GM21528 (cell line): ENCODE results near the gene CCDC180.
"Not testable (repeated sequence)": the region's sequence is repeated elsewhere in the genome, so short reads cannot be mapped to it uniquely, and the experiment has no call there.

Source experiments
- ATAC-seq: cut with Tn5 transposase; IDR thresholded peaks from one replicate; pipeline ENCODE4 v1.9.1; 2021; ENCODE audit warnings: mild to moderate bottlenecking, moderate library complexity; ENCODE audit not compliant: unreplicated experiment, low FRiP score

Gene CCDC180

GRCh38 chr9:97310023-97310422, 2.6 kb downstream of the CCDC180 start:
- ATAC-seq = no peak

DNA sequence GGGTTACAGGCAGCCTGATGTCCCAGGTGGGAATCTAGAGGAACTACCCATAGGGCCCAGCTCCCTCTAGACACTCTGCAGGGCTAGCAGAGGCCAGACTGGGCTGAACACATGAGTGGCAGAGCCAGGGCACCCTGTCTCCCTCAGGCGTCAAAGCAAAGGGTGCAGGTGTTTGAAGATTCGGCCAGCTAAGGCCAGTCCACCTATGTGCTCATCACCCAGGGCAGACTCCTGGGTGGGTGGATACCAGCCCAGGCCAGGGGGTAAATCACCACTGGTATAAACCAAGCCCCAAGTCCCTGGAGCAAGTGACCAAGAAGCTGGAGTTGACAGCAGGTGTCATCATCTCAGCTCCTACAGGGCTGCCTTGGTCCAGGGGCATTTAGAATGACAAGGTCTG, 3.4 kb downstream of the CCDC180 start:
- no peak for ATAC-seq

GRCh38 chr9:97311798-97312500, 4.5 kb downstream of the CCDC180 start:
- ATAC-seq = no peak

DNA sequence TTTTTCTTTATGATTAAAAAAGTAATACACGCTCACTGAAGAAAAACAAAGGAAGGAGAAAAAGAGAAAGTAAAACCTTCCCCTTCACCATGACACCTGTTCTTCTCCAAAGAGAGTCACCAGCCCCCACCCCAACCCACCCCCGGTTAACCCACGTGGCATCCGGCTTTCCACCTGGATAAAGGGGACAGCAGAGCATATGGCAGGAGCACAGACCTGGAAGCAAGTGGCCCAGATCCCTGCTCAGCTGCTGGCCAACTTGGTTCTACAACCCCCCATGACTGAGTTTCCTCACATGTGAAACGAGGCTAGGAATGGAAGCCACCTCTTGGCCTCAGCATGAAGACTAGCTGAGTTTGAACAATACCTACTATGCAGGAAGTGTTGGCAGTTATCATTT, 5.1 kb downstream of the CCDC180 start:
- no peak for ATAC-seq

- no peak for ATAC-seq
These were observed 5.8 kb downstream of the CCDC180 start for GRCh38 chr9:97313243-97313642.

GRCh38 chr9:97313746-97314145, 6.3 kb downstream of the CCDC180 start:
- ATAC-seq = no peak

DNA sequence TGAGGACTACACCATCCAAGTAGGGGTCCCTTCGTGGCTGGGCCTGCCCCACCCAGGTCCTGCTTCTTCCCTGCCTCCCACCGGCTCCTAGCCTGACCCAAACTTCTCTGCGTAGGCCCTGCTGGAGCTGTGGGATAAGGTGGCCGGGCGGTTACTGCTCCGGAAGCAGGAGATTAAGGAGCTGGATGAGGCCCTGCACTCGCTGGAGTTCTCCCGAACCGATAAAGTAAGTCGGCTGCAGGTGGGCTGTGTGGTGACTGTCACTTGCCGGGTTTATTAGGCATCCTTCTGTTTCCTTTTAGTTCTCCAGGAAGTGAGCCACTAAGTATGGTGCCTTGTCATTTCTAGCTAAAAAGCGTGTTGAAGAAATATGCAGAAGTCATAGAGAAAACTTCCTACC, 7.0 kb downstream of the CCDC180 start:
- ATAC-seq = no peak

DNA sequence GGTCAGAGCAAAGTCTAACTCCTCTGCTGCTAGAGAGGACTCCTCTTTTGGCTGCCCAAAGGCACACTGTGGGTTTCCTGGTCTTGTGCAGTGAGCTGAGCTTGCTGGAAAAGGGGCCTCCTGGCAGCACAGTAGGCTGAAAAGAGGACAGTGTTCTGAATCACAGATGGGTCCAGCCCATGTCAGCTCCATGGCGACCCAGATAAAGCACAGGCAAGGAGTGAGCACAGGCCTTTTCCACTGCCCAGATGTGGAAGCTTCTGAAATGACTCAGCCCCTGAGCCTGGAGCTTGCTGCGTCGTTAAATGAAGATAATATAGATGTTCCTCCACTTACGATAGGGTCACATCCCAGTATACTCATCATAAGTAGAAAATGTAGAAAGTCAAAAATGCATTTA, 8.1 kb downstream of the CCDC180 start:
- no peak for ATAC-seq

- ATAC-seq = no peak
These were observed 9.4 kb downstream of the CCDC180 start for GRCh38 chr9:97316904-97317303.

GRCh38 chr9:97318433-97318832, 11.0 kb downstream of the CCDC180 start:
- no peak for ATAC-seq

DNA sequence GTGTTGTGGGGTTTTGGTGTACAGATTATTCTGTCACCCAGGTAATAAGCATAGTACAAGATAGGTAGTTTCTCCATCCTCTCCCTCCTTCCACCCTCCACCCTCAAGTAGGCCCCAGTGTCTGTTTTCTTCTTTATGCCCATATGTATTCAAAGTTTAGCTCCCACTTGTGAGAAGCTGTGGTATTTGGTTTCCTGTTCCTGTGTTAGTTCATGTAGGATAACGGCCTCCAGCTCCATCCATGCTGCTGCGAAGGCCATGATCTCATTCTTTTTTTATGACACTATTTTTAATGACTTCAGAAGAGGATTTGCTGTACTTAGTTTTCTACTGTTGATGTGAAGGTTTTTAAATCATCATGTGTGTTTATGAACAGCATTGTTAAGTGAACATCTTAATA, 11.9 kb downstream of the CCDC180 start:
- ATAC-seq = no peak

DNA sequence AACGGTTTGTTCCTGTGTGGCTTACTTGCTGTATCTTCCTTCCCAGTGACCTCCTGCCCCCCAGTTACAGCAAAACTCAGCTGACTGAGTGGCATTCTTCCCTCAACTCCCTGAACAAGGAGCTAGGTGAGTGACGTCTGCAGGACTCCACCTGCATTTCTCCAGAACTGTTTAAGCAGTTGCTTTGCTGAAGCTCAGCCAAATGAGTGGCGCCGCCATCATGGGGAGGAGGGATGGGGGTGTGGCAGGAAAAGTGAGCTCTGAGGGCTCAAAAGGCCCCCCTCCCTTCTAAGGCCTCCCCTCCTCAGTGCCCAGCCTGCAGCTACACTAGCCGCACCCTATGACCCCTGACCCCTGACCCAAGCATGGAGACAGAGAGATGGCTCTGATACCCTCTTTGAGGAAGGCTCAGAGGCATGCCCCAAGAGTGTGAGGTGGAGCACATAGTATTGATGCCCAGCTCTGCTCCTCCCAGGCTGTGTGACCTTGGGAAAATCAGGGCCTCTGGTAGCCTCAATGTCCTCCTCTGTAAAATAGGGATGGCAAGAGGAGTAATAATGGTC, 12.7 kb downstream of the CCDC180 start:
- no peak for ATAC-seq

GRCh38 chr9:97321251-97321650, 13.8 kb downstream of the CCDC180 start:
- no peak for ATAC-seq

DNA sequence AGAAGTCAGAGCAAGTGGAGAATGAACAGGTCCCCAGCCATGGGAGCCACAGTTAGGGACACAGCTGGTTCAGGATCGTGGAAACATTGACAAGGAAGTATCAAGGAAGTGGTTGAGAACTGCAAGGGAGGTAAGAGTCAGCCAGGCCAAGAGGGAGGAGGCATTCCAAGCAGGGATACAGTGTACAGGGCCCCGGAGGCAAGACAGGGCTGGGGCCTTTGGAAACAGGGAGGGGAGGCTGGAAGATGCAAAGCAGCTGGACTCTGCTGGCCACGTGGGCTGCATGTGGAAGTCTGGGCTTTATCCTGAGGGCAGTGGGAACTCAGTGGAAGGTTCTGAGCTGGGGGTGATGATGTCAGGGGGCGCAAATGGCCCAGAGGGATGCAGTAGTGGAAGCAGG, 14.2 kb downstream of the CCDC180 start:
- ATAC-seq = no peak

GRCh38 chr9:97322105-97322504, 14.6 kb downstream of the CCDC180 start:
- ATAC-seq = no peak

GRCh38 chr9:97324954-97325353, 17.5 kb downstream of the CCDC180 start:
- no peak for ATAC-seq

DNA sequence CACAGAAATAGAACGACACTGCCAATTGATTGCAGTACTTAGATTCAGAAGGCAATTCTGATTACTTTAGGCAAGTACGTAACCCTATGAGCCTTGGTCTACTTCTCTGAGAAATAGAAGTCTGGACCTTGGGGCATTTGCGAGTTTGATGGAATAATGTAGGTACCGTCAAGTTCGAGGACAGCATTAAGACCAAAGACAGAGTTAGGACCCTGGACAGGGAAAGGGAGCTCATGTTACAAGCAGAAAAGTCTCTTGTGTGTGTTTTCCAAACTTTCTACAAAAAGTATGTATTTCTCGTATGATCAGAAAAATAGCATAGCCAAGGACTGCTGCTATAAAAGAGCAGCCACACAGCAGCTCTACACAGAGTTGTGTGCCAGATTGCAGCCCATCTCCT, 20.1 kb downstream of the CCDC180 start:
- no peak for ATAC-seq

GRCh38 chr9:97332993-97333392, 25.5 kb downstream of the CCDC180 start:
- ATAC-seq = no peak

- not testable (repeated sequence) for ATAC-seq
These were observed 28.2 kb downstream of the CCDC180 start for GRCh38 chr9:97335622-97336021.

GRCh38 chr9:97348871-97349270, 41.4 kb downstream of the CCDC180 start:
- ATAC-seq = no peak

DNA sequence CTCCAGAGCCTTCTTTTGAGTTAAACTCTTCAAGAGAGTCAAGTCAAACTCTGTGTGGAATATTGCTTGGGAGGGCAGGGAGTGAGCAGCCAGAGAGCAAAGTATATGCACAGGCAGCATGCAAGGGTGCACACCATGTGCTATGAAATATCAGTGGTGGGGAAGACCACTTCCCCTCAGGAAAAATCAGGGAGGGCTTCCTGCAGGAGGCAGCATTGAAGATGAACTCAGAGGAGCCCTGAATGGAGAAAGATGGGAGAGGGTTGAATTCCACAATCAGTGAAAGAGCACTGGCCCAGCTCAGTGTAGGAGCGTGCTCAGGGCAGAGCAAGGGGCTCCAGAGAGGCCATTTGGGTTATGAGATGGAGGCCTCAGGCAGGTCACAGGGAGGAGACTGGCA, 41.9 kb downstream of the CCDC180 start:
- ATAC-seq = no peak

DNA sequence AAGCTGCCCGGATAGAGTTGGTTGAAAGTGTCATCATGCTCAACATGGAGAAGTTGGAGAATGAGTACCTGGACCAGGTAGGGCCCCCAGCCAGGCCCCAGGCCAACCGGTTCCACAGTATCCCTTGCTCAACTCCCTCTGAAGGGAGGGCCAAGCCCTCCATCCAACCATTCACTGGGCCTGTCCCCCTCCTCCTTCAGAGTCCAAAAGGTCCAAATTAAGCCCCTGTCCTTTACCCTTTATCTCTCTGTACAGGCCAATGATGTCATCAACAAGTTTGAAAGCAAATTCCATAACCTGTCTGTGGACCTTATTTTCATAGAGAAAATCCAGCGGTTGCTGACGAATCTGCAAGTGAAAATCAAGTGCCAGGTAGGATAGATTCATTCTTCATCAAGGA, 47.2 kb downstream of the CCDC180 start:
- ATAC-seq = no peak

GRCh38 chr9:97357056-97357455, 49.6 kb downstream of the CCDC180 start:
- ATAC-seq = no peak
